ENCODE results near the gene KCNE3. TPM values are rescaled to one million over a fixed set of nuclear protein-coding genes. Genes with fewer than 3 reads are reported as not detected.

Gene KCNE3

Small RNAs within 50 kb of the gene (small RNA-seq; reads per million reads assigned to genes)
- not detected for gene CYCSP27 (ENCODE audit: insufficient read depth)

All from mesendoderm (in vitro differentiated cells).